ENCODE results near the gene LIPG.

LIPG gene

GRCh38 chr18:49520661-49521145 lies 41.2 kb upstream of the LIPG start (continued):
- TF ChIP-seq PRDM10 (tag by site-specific recombination; IDR thresholded peaks at IDR 0.05), result 0 out of 2 replicates have a peak, but pooled peaks have one; percentile 54
- TF ChIP-seq ZBTB20 (tag by site-specific recombination; IDR thresholded peaks at IDR 0.05), result no peak
- TF ChIP-seq ZFP3 (tag by site-specific recombination; IDR thresholded peaks at IDR 0.05; ENCODE audit: low read depth), result 0 out of 2 replicates have a peak, but pooled peaks have one; percentile 26
- TF ChIP-seq ZFP69B (tag by site-specific recombination; IDR thresholded peaks at IDR 0.05), result peak; percentile 25; the same call in 1 of the 2 replicates
- peak; percentile 76 for TF ChIP-seq ZNF398 (tag by site-specific recombination; IDR thresholded peaks at IDR 0.05)
- peak; percentile 72; the same call in 1 of the 2 replicates for TF ChIP-seq KLF17 (tag by site-specific recombination; IDR thresholded peaks at IDR 0.05)
- no peak for TF ChIP-seq ZNF302 (tag by site-specific recombination; IDR thresholded peaks at IDR 0.05; ENCODE audit: low read depth)
- TF ChIP-seq ZNF404 (tag by site-specific recombination; IDR thresholded peaks at IDR 0.05), result 0 out of 2 replicates have a peak, but pooled peaks have one; percentile 17
- TF ChIP-seq ZNF292 (tag by site-specific recombination; IDR thresholded peaks at IDR 0.05; ENCODE audit: borderline replicate concordance, low read depth), result no peak
- 0 out of 2 replicates have a peak, but pooled peaks have one; percentile 40 for TF ChIP-seq ZBTB48 (tag by site-specific recombination; IDR thresholded peaks at IDR 0.05)
- TF ChIP-seq ZNF585B (tag by site-specific recombination; IDR thresholded peaks at IDR 0.05), result no peak
- 0 out of 2 replicates have a peak, but pooled peaks have one; percentile 9 for TF ChIP-seq ZNF19 (tag by site-specific recombination; IDR thresholded peaks at IDR 0.05; ENCODE audit: low read depth)
- no peak for TF ChIP-seq ZNF791 (tag by site-specific recombination; IDR thresholded peaks at IDR 0.05)
- no peak for TF ChIP-seq ZNF776 (tag by site-specific recombination; IDR thresholded peaks at IDR 0.05; ENCODE audit: borderline replicate concordance)
- TF ChIP-seq ZNF280C (tag by site-specific recombination; IDR thresholded peaks at IDR 0.05), result no peak

GRCh38 chr18:49521216-49521835 lies 40.5 kb upstream of the LIPG start:
- CTCF ChIA-PET, result interaction anchor here (1.8 kb wide), 1 partner anchor 10 kb away, joined by 5 read pairs; no protein-coding TSS in a partner anchor
- H3K36me3 ChIP-seq (ENCODE audit: control insufficient read depth in 2 of 2, insufficient read depth in 1 of 2, low read length in 2 of 2), result no peaks in the 10 kb centered on the region
- TF ChIP-seq GFI1B (tag by site-specific recombination; IDR thresholded peaks at IDR 0.05), result no peak
- no peak for TF ChIP-seq ZNF148 (tag by site-specific recombination; IDR thresholded peaks at IDR 0.05; ENCODE audit: borderline replicate concordance)
- peak; percentile 46; the same call in 1 of the 2 replicates for TF ChIP-seq PRDM1 (tag by site-specific recombination; IDR thresholded peaks at IDR 0.05)
- TF ChIP-seq ZBTB44 (tag by site-specific recombination; IDR thresholded peaks at IDR 0.05), result peak; percentile 3; the same call in 1 of the 2 replicates
- TF ChIP-seq PRDM6 (tag by site-specific recombination; IDR thresholded peaks at IDR 0.05), result peak; percentile 19; the same call in 1 of the 2 replicates

More at GRCh38 chr18:49521216-49521835, 40.5 kb upstream of the LIPG start:
- Histone ChIP-seq H3K4me1 (ENCODE audit: control insufficient read depth, insufficient read depth, low read length) (peaks cover 12% of the 10 kb centered on the region), H3K9me3 (ENCODE audit: control insufficient read depth, insufficient read depth, low read depth, low read length) (no peaks in the 10 kb centered on the region), H3K4me3 (ENCODE audit: low read depth, low read length) (no peak overlapping the region), H3K27ac (ENCODE audit: extremely low read depth, low read depth, low read length) (0 out of 2 replicates have a peak overlapping the region, but pooled peaks have one; percentile 28)
- POLR2A ChIA-PET, result no interaction called here
